Measurements from ENCODE around the gene PRELID1.
"Not testable (repeated sequence)": the region's sequence is repeated elsewhere in the genome, so short reads cannot be mapped to it uniquely, and the experiment has no call there.

Gene PRELID1, protein sequence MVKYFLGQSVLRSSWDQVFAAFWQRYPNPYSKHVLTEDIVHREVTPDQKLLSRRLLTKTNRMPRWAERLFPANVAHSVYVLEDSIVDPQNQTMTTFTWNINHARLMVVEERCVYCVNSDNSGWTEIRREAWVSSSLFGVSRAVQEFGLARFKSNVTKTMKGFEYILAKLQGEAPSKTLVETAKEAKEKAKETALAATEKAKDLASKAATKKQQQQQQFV

DNA sequence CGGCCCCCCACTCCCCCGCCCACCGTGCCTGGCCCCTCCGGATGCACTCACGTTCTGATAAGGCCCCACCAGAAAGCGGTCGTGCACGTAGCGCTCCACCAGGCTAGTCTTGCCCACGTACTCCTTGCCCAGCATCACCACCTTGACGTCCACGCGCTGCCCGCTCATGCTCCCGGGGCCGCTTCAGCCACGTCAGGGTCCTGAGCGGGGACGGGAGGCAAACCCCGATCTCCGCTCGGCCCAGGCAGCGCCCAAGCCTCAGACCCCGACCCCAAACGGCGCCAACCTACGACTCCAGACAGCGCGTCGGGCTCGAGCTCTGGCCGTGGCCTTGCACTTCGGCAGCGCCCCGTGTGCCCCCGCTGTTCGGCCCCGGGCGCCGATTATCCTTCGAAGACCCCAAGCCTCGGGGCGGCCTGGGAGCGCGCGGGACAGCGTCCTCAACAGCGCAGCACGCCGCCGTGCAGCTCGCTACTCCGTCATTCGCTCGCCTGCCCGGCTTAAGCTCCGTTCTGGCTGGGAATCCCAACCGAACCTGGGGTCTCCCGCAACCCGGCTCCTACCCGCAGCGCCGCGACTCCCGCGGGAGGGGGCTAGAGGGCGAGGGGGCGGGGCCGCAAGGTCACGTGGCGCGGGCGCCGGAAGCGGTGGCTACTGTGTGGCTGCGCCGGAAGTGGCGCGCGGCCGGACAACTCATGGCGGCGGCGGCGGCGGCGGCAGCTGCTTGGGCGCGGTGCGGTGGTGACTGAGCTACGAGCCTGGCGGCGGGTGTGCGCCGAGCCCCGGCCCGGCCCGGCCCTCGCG, at the start of gene PRELID1, which contains the start of gene RAB24:
PRELID1 (plus strand) TSS at position 679 of the 804 bp plus-strand sequence. CDS start 187 bp downstream, outside the sequence.
RAB24 (minus strand) TSS at position 599 of the 804 bp plus-strand sequence; CDS start at position 168, 431 bp downstream.
- in situ Hi-C loops (cut with HindIII; ENCODE audit: low sequenced_read_pairs): no loop called here

DNA sequence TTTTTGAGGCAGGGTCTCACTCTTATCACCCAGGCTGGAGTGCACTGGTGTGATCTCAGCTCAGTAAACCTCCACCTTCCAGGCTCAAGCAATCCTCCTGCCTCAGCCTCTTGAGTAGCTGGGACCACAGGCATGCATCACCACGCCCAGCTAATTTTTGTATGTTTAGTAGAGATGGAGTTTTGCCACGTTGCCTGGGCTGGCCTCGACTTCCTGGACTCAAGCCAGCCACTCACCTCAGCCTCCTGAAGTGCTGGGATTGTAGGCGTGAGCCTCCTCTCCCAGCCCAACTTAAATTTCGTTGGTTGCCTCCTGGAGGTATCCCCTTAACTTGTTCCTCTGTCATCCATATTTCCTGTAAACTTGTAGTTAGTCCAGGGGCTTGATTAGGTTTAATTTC, 47.3 kb upstream of the PRELID1 start:
- in situ Hi-C loops (cut with HindIII; ENCODE audit: low sequenced_read_pairs): no loop called here

DNA sequence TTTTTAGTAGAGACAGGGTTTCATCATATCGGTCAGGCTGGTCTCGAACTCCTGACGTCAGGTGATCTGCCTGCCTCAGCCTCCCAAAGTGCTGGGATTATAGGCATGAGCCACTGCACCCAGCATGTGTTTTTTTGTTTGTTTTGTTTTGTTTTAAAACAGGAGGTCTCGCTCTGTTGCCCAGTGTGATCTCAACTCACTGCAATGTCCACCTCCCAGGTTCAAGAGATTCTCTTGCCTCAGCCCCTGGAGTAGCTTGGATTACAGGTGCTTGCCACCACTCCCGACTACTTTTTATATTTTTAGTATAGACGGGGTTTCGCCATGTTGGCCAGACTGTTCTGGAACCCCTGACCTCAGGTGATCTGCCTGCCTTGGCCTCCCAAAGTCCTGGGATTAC, 44.9 kb upstream of the PRELID1 start:
- in situ Hi-C loops (cut with HindIII; ENCODE audit: low sequenced_read_pairs): not testable (repeated sequence)

DNA sequence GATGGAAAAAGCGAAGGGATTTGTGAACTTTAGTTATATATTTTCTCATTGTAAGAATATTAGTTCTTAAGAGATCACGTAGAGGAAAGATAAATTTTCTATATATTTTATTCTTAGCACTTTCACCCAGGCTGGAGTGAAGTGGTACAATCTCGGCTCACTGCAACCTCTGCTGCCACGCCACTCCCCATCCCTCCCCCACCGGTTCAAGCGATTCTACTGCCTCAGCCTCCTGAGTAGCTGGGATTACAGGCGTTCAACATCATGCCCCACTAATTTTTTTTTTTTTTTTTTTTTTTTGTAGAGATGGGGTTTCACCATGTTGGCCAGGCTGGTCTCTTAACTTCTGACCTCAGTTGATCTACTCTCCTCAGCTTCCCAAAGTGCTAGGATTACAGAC, 42.6 kb upstream of the PRELID1 start:
- in situ Hi-C loops (cut with HindIII; ENCODE audit: low sequenced_read_pairs): no loop called here

DNA sequence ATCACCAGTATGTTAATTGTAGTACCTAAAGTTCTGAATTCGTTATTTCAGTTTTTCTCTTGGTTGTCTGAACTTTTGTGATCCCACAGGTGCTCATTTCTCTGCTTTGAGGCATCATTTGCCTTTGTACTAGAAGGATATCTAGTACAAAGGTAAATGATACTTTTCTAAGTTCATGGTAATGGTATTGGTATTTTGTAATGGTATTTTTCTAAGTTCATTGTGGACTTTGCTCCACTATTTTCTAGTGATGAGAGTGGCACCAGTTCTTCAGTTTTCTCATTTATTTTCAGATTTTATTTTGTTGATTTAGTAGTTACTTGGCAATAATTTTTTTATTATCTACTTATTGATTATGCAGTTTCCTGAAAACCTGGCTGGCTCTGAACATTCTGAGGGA, 42.1 kb upstream of the PRELID1 start:
- in situ Hi-C loops (cut with HindIII; ENCODE audit: low sequenced_read_pairs): no loop called here

DNA sequence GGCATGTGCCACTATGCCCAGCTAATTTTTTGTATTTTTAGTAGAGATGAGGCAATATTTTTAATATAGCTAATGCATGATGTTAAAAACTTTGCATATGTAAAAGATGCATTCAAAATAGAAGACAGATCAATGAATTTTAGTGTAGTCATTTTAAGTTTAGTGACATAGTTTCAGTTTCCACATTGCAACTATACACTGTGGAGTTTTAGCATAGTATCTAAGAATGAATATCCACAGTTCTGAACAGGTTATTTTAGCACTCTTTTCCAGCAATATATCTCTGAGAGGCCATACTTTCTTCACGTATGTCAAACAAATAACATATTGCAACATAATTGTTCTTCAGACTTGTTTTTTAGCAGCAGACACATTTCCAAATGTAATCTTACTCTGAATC, 39.4 kb upstream of the PRELID1 start:
- in situ Hi-C loops (cut with HindIII; ENCODE audit: low sequenced_read_pairs): no loop called here

DNA sequence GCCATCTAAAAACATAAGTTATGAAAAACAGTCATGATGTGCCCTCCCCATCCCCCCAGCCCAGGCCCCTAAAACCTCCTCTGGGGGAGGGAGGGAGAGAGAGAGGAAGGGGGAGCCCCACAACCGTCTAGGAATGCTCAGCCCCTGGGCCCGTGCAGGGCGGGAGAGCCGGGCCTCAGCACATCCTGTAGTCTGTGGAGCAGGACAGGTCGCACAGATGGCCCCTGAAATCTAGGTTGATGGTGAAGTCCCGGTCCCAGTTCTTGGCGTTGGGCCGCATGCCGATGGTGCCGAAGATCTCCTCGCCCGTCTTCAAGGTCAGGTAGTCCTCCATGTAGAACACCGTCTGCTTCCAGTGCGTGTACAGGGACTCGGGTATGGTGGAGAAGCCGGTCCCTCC, 38.2 kb upstream of the PRELID1 start:
- in situ Hi-C loops (cut with HindIII; ENCODE audit: low sequenced_read_pairs): no loop called here

DNA sequence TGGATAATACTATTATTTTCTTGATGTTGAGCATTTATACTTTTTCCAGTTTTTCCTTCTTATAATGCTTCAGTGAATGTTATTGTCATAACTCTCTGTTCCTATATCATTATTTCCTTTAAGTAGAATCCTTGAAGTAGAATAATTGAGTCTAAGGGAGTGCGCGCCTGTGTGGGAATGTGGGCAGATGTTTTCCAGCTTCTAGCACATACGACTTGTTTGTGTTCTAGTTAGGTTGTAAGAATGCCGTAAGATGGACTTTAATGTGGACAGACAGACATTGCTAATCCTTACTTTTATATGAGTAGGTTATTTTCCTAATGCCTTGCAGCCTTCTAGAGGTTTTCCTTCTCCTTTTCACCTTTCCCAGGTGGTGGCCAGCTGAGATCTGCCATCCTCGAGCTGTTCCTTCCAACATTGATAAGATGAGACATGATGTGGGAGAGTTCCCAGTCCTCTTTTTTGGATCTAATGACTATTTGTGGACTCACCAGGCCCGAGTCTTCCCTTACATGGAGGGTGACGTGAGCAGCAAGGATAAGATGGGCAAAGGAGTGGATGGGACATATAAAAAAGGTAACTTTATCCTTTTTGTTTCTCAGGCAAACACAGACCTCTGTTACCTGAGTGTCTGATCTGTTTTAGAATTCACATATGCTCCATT, 34.2 kb upstream of the PRELID1 start:
- in situ Hi-C loops (cut with HindIII; ENCODE audit: low sequenced_read_pairs): no loop called here

DNA sequence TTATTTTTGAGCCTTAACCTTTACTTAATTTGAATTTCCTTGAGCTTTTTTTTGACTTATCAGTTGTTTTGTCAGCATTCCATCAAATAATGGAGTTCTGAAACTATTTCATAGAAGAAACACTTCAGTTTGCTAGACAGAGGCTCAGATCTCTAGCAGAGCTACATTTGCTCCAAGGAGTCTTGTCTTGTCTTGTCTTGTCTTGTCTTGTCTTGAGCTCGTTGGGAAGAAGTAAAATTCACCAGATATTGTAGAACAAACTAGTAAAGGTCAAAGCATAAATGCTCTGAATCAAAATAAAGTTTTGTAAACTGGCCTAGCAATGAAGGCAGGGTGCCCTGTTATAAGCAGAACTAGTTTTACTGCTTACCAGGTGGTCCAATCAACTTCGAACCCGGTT, 33.6 kb upstream of the PRELID1 start:
- in situ Hi-C loops (cut with HindIII; ENCODE audit: low sequenced_read_pairs): no loop called here

DNA sequence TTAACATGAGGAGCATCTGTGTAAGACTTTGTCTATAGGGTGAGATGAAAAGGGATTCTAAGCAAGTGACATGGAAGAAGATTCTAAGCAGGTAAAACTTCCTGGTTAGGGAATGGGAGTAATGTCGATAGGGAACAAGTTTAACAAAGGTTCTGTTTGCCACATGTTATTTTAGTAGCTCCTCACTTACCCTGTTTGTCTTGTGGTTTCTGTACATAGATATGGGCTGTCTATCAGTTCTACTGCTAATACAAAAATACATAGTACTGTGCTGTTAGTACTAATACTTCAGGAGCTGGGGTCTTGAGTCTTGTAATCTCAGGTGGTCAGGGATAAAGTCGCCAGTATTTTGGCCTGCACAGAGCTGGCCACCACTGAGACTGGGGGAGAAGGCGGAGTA, 32.9 kb upstream of the PRELID1 start:
- in situ Hi-C loops (cut with HindIII; ENCODE audit: low sequenced_read_pairs): no loop called here

DNA sequence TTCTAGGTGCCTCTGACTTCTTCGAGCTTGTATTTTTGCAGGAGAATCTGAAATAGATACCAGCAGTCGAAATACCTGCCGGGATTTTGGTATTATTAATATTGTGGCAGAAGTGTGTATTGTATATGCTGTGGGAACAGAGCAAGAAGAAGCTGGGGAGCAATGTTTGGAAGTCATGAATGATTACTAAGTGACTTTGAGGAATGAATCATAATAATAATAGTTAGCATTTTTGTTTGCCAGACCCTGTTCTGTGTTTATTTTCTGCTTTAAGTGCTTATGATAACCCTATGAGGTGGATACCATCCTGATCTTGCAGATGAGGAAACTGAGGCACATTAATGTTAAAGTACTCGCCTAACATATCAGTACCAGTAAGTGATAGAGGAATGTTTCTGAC, 32.5 kb upstream of the PRELID1 start:
- in situ Hi-C loops (cut with HindIII; ENCODE audit: low sequenced_read_pairs): no loop called here

DNA sequence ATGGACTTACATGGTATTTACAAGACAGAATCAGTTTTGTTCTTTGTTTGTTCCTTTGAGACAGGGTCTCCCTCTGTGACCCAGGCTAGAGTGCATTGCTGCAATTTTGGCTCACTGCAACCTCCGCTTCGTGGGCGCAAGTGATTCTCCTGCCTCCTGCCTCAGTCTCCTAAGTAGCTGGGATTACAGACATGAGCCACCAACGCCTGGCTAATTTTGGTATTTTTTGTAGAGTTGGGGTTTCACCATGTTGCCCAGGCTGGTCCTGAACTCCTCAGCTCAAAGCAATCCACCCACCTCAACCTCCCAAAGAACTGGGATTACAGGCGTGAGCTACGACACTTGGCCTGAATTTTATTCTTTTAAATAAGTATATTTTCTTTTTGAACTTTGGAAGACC, 27.7 kb upstream of the PRELID1 start:
- in situ Hi-C loops (cut with HindIII; ENCODE audit: low sequenced_read_pairs): no loop called here

DNA sequence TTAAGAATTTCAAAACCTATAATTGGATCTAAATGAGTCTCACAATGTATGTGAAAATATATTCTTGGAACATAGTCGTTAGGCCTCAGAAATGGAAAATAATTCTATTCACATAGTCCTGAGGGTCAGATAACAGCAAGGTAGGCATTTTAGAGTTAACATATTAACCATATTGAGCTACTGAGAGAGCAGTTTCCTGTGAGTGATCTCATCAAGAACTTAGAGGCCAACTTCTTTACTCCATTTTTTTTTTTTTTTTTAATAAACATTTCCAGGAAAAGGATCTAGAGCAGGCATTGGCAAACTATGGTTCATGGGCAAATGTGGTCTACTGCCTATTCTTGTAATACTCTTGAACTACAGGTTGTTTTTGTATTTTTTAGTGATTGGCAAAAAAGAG, 26.7 kb upstream of the PRELID1 start:
- in situ Hi-C loops (cut with HindIII; ENCODE audit: low sequenced_read_pairs): no loop called here

DNA sequence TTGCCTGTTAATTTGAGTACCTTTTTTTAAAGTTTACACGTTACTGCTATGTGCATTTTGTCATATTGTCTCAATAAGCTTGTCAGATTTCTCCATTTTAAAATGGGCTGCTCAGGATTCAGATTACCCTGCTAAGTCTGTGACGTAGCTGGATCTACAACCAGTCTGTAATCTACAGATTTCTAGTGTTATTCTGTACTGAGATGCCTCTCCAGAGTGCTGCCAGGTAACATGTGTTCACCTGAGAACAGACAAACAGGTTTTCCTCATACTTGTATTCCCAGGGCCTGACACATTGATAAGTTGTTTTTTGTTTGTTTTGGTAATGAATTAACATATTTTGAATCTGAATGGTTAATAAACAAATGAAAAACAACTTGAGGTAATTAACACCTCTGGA, 15.4 kb upstream of the PRELID1 start:
- in situ Hi-C loops (cut with HindIII; ENCODE audit: low sequenced_read_pairs): no loop called here

DNA sequence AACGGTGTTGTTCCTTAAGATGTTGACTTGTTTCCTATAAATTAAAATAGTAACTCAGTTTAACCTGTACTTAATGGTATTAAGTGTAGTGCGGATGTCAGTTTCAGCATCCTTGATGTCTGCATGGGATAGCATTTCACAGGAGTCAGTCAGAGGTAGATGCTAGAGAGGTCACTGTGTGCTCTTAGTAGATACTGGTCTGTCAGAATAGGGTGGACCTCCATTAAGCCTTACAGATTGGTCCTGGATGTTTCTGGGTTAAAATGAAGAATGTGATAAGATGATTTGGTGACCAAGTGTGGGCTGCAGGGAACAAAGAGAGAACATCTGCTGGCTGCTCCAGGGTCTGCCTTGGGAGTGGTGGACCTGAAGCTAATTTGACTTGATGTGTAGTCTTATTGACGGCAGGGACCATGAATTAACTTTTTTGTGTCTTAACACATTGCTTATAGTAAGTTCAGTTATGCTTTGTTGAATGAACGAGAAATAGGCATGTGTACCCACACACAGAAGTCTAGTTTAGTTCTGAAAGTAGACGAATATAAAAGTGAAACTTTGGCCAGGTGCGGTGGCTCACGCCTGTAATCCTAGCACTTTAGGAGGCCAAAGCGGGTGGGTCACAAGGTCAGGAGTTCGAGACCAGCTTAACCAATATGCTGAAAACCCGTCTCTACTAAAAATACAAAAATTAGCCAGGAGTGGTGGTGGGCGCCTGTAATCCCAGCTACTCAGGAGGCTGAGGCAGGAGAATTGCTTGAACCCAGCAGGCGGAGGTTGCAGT, 12.6 kb upstream of the PRELID1 start:
- in situ Hi-C loops (cut with HindIII; ENCODE audit: low sequenced_read_pairs): no loop called here

DNA sequence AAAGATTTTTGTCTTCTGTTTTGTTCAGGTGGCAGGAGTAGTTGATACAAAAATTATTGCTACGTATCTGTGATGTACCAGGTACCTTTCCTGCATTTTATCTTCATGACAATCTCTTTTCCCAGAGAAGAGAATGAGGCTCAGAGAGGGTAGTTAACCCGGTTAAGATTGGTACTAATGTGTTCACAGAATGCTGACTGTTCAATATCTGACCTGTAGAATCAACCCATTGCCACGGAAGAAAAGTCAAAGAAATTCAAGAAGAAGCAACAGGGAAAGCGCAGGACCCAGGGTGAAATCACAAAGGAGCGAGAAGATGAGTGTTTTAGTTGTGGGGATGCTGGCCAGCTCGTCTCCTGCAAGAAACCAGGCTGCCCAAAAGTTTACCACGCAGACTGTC, 11.9 kb upstream of the PRELID1 start:
- in situ Hi-C loops (cut with HindIII; ENCODE audit: low sequenced_read_pairs): no loop called here

DNA sequence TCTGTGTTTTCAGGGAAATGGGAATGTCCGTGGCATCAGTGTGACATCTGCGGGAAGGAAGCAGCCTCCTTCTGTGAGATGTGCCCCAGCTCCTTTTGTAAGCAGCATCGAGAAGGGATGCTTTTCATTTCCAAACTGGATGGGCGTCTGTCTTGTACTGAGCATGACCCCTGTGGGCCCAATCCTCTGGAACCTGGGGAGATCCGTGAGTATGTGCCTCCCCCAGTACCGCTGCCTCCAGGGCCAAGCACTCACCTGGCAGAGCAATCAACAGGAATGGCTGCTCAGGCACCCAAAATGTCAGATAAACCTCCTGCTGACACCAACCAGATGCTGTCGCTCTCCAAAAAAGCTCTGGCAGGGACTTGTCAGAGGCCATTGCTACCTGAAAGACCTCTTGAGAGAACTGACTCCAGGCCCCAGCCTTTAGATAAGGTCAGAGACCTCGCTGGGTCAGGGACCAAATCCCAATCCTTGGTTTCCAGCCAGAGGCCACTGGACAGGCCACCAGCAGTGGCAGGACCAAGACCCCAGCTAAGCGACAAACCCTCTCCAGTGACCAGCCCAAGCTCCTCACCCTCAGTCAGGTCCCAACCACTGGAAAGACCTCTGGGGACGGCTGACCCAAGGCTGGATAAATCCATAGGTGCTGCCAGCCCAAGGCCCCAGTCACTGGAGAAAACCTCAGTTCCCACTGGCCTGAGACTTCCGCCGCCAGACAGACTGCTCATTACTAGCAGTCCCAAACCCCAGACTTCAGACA, 9.6 kb upstream of the PRELID1 start:
- in situ Hi-C loops (cut with HindIII; ENCODE audit: low sequenced_read_pairs): no loop called here

DNA sequence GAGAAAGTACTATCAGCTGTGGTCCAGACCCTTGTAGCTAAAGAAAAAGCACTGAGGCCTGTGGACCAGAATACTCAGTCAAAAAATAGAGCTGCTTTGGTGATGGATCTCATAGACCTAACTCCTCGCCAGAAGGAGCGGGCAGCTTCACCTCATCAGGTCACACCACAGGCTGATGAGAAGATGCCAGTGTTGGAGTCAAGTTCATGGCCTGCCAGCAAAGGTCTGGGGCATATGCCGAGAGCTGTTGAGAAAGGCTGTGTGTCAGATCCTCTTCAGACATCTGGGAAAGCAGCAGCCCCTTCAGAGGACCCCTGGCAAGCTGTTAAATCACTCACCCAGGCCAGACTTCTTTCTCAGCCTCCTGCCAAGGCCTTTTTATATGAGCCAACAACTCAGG, 9.0 kb upstream of the PRELID1 start:
- in situ Hi-C loops (cut with HindIII; ENCODE audit: low sequenced_read_pairs): no loop called here

DNA sequence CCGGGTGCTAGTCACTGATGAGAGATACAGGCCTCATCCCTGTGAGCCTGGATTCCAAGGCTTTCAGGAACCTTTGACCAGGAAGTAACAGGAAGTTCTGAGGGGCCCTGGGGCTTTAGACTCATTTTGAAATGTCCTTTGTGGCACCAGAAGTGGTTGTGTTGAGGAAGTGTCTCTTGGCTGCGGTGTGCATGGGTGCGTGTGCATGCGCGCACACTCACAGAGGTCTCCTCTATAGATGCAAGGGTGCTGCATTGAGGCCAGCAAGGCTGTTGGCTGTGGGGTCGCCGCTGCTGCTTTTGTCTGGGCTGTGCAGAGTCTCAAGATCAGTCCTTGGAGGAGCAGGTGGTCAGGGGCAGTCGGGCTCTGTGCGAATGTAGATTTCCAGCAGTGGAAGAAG, 7.7 kb upstream of the PRELID1 start:
- in situ Hi-C loops (cut with HindIII; ENCODE audit: low sequenced_read_pairs): no loop called here

DNA sequence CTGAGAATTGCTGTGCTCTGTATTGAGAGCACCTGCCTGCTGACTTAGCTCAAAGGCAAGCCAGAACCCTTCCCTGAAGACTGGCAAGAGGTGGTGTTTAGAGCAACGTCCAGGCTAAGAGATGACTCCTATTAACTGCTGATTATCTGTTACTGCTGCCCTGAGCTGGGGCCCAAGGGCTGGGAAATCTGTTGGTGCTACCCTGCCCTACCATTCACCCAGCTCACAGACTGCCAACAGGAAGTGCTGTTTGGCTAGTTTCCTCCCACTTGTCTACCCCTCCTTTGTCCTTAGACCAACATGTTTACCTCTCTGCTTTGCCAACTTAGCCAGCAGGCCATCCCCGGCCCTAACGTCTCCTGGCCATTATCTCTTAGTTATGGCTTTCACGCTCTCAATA, 7.0 kb upstream of the PRELID1 start:
- in situ Hi-C loops (cut with HindIII; ENCODE audit: low sequenced_read_pairs): no loop called here
